Neural cell (in vitro differentiated cells): ENCODE results near the gene PHLDB1. TPM values are rescaled to one million over a fixed set of nuclear protein-coding genes. Genes with fewer than 3 reads are reported as not detected.

Experiments used
- H2AFZ ChIP-seq: fragments of 200-600, 300-800 bp; sonication (generic), shearing (Covaris generic); 2 replicates; pipeline ENCODE4 v1.6.0; 2014; ENCODE audit warnings: low read depth, mild to moderate bottlenecking, antibody characterized with exemption, low read length, moderate library complexity
- H3F3A ChIP-seq: fragments of 200-600 bp; shearing (Covaris generic); 2 replicates; pipeline ENCODE4 v1.6.1; 2016; ENCODE audit warnings: mild to moderate bottlenecking, moderate library complexity, mixed read lengths, antibody characterized with exemption, low read length; ENCODE audit not compliant: insufficient read depth, poor library complexity, severe bottlenecking
- H3K27ac ChIP-seq: fragments of 200-600, 300-800 bp; sonication (generic), shearing (Covaris generic); 2 replicates; pipeline ENCODE4 v1.5.1; 2014; ENCODE audit warnings: mild to moderate bottlenecking, low read length, moderate library complexity
- H3K27me3 ChIP-seq: fragments of 300-800, 200-600 bp; sonication (generic), shearing (Covaris generic); 2 replicates; pipeline ENCODE4 v1.6.0; 2014; ENCODE audit warnings: mild to moderate bottlenecking, low read depth, low read length, moderate library complexity; ENCODE audit not compliant: insufficient read depth
- H3K36me3 ChIP-seq: fragments of 300-800, 200-600 bp; sonication (generic), shearing (Covaris generic); 2 replicates; pipeline ENCODE4 v1.5.1; 2014; ENCODE audit warnings: mild to moderate bottlenecking, antibody characterized with exemption, low read length, moderate library complexity; ENCODE audit not compliant: insufficient read depth
- H3K4me2 ChIP-seq: fragments of 300-800, 200-600 bp; sonication (generic), shearing (Covaris generic); 2 replicates; pipeline ENCODE4 v1.6.0; 2014; ENCODE audit warnings: mild to moderate bottlenecking, low read length
- H3K4me3 ChIP-seq: fragments of 300-800, 200-600 bp; sonication (generic), shearing (Covaris generic); 2 replicates; pipeline ENCODE4 v1.5.1; 2014; ENCODE audit warnings: mild to moderate bottlenecking, low read length, moderate library complexity
- H3K79me2 ChIP-seq: fragments of 200-600 bp; shearing (Covaris generic); replicated peaks from 2 replicates; pipeline ENCODE4 v1.6.0; 2014; ENCODE audit warnings: mild to moderate bottlenecking, low read length, moderate library complexity; ENCODE audit not compliant: insufficient read depth
- H3K9ac ChIP-seq: fragments of 300-800, 200-600 bp; sonication (generic), shearing (Covaris generic); 2 replicates; pipeline ENCODE4 v1.6.1; 2016; ENCODE audit warnings: mild to moderate bottlenecking, low read length, mixed read lengths
- H3K9me2 ChIP-seq: fragments of 200-600 bp; shearing (Covaris generic); 2 replicates; pipeline ENCODE4 v1.6.1; 2016; ENCODE audit warnings: mild to moderate bottlenecking, low read length, mixed read lengths; ENCODE audit not compliant: insufficient read depth
- H3K9me3 ChIP-seq: fragments of 200-600, 300-800 bp; sonication (generic), shearing (Covaris generic); 2 replicates; pipeline ENCODE4 v1.6.1; 2016; ENCODE audit warnings: mild to moderate bottlenecking, mixed run types, low read length, moderate library complexity, mixed read lengths
- H4K20me1 ChIP-seq: fragments of 200-600 bp; shearing (Covaris generic); 2 replicates; pipeline ENCODE4 v1.6.1; 2016; ENCODE audit warnings: mild to moderate bottlenecking, mixed run types; ENCODE audit not compliant: insufficient read depth
- EP300 ChIP-seq: fragments of 450-650 bp; conservative IDR thresholded peaks from 2 replicates; pipeline ENCODE4 v1.6.1; 2014; ENCODE audit warnings: antibody characterized with exemption, mild to moderate bottlenecking, moderate library complexity; ENCODE audit not compliant: poor library complexity, severe bottlenecking
- EZH2 ChIP-seq: fragments of 200-600, 300-800 bp; shearing (Covaris generic), sonication (generic); IDR thresholded peaks from 2 replicates; pipeline ENCODE4 v1.6.1; 2014; ENCODE audit warnings: antibody characterized with exemption, low read length, borderline replicate concordance, mild to moderate bottlenecking; ENCODE audit not compliant: insufficient read depth, poor library complexity, severe bottlenecking
- MXI1 ChIP-seq: fragments of 450-650 bp; conservative IDR thresholded peaks from 2 replicates; pipeline ENCODE4 v1.6.1; 2014; ENCODE audit warnings: antibody characterized with exemption, mild to moderate bottlenecking; ENCODE audit not compliant: poor library complexity, severe bottlenecking
- POLR2AphosphoS5 ChIP-seq: IDR thresholded peaks from 2 replicates; pipeline ENCODE4 v1.6.1; 2012
- RAD21 ChIP-seq: fragments of 450-650 bp; conservative IDR thresholded peaks from 2 replicates; pipeline ENCODE4 v1.6.1; 2014; ENCODE audit warnings: antibody characterized with exemption, mild to moderate bottlenecking, moderate library complexity
- REST ChIP-seq: IDR thresholded peaks from 2 replicates; pipeline ENCODE4 v1.6.1; 2012; ENCODE audit warnings: borderline replicate concordance
- SMC3 ChIP-seq: fragments of 450-650 bp; conservative IDR thresholded peaks from 2 replicates; pipeline ENCODE4 v1.6.1; 2014; ENCODE audit warnings: antibody characterized with exemption, mild to moderate bottlenecking, moderate library complexity; ENCODE audit not compliant: poor library complexity
- TAF1 ChIP-seq: IDR thresholded peaks from 2 replicates; pipeline ENCODE4 v1.6.1; 2012; ENCODE audit warnings: low read depth
- polyA plus RNA-seq: library from polyadenylated mRNA; depleted of rRNA; stranded (reverse); fragments of >200 nt; gene quantifications from 2 replicates; pipeline ENCODE4 v1.2.3, GENCODE V29; 2014
- TF ChIP-seq, protein P1 (sequence below): fragments of 450-650 bp; IDR thresholded peaks from 2 replicates; pipeline ENCODE4 v1.5.1; 2014; ENCODE audit warnings: antibody characterized with exemption, mild to moderate bottlenecking, moderate library complexity; ENCODE audit not compliant: poor library complexity, severe bottlenecking

The PHLDB1 gene
- polyA plus RNA-seq, 1 donor from 2014 or later = 114 TPM

GRCh38 chr11:118625036-118625690 is 17.7 kb downstream of the PHLDB1 start:
- Histone ChIP-seq H2AFZ (no peak overlapping the region), H3K4me2 (no peak overlapping the region), H3K27me3 (no peaks in the 10 kb centered on the region), H3K4me3 (no peak overlapping the region), H3K9me3 (no peaks in the 10 kb centered on the region), H3K9me2 (no peaks in the 10 kb centered on the region), H3F3A (no peaks in the 10 kb centered on the region), H3K27ac (no peak overlapping the region), H3K9ac (no peak overlapping the region), H4K20me1 (no peaks in the 10 kb centered on the region), H3K36me3 (no peaks in the 10 kb centered on the region), H3K79me2 (peaks cover 33% of the 10 kb centered on the region)
- TF ChIP-seq EP300 (no peak), MXI1 (no peak), RAD21 (no peak), TAF1 (no peak), SMC3 (no peak), POLR2AphosphoS5 (no peak), REST (no peak), EZH2 (no peak)
- TF ChIP-seq, protein P1, sequence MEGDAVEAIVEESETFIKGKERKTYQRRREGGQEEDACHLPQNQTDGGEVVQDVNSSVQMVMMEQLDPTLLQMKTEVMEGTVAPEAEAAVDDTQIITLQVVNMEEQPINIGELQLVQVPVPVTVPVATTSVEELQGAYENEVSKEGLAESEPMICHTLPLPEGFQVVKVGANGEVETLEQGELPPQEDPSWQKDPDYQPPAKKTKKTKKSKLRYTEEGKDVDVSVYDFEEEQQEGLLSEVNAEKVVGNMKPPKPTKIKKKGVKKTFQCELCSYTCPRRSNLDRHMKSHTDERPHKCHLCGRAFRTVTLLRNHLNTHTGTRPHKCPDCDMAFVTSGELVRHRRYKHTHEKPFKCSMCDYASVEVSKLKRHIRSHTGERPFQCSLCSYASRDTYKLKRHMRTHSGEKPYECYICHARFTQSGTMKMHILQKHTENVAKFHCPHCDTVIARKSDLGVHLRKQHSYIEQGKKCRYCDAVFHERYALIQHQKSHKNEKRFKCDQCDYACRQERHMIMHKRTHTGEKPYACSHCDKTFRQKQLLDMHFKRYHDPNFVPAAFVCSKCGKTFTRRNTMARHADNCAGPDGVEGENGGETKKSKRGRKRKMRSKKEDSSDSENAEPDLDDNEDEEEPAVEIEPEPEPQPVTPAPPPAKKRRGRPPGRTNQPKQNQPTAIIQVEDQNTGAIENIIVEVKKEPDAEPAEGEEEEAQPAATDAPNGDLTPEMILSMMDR = no peak

GRCh38 chr11:118625976-118626375 is 18.6 kb downstream of the PHLDB1 start:
- Histone ChIP-seq H3K27ac (no peak overlapping the region), H3K9me2 (no peaks in the 10 kb centered on the region), H3K27me3 (no peaks in the 10 kb centered on the region), H3K9ac (no peak overlapping the region), H3K36me3 (no peaks in the 10 kb centered on the region), H3K79me2 (peaks cover 26% of the 10 kb centered on the region), H3K9me3 (no peaks in the 10 kb centered on the region), H3K4me3 (no peak overlapping the region), H2AFZ (no peak overlapping the region), H3F3A (no peaks in the 10 kb centered on the region), H4K20me1 (no peaks in the 10 kb centered on the region), H3K4me2 (no peak overlapping the region)
- TF ChIP-seq MXI1 = no peak
- TF ChIP-seq POLR2AphosphoS5 = no peak
- TF ChIP-seq RAD21 = no peak
- TF ChIP-seq SMC3 = no peak
- no peak for TF ChIP-seq EP300
- TF ChIP-seq TAF1 = no peak
- TF ChIP-seq, protein P1 = no peak
- TF ChIP-seq REST = no peak
- no peak for TF ChIP-seq EZH2
